K562 (cell line): ENCODE measurements around the gene TIMM50. TPM values are rescaled to one million over a fixed set of nuclear protein-coding genes. Genes with fewer than 3 reads are reported as not detected.
A peak's percentile ranks its signal among the peaks of the same experiment; 100 is the strongest.

Source experiments
- ATAC-seq: fragments of 200-7000 bp; cut with Tn5 transposase; 3 replicates; pipeline ENCODE4 v1.9.1; 2020; ENCODE audit warnings: moderate library complexity
- BruUV-seq: library from RNA; stranded (reverse); fragments of 400-500 nt; replicated peaks from 2 replicates; lab custom pipeline; 2021; lab: Mats Ljungman, UMichigan
- CTCF ChIA-PET: fragments of 300-600 bp; formaldehyde crosslinking; extraction: SDS; loops from one replicate; lab custom pipeline; 2021; ENCODE audit warnings: low intra/inter-chr PET ratio; lab: Yijun Ruan, JAX
- POLR2A ChIA-PET: fragments of 300-600, 350-650 bp; sonication (Branson Sonifier 250); formaldehyde crosslinking; extraction: SDS; loops from one replicate; lab custom pipeline; 2021; ENCODE audit warnings: antibody characterized with exemption, inconsistent platforms; lab: Yijun Ruan, JAX
- DNase-seq, 4 experiments: peaks; one replicate each; pipeline versions ENCODE4 v3.0.0 to v3.0.0-alpha.2; 2011 to 2018; ENCODE audit warnings: low spot score in 3 of 4, mixed read lengths in 3 of 4; ENCODE audit errors: extremely low read depth in 1 of 4
- FAIRE-seq: peaks from 2 replicates; lab custom pipeline; 2011; peaks lifted over from hg19 to GRCh38; lab: Jason Lieb, UNC
- H2AFZ ChIP-seq: 2 replicates; pipeline ENCODE4 v1.6.0; 2011; ENCODE audit warnings: low read depth, low read length, control low read depth, inconsistent platforms
- H3K27ac ChIP-seq: fragments of 200-600 bp; 3 replicates; pipeline ENCODE4 v1.8.0; 2011; ENCODE audit warnings: low read depth, mild to moderate bottlenecking, control low read depth, inconsistent platforms, low read length, moderate library complexity, mixed read lengths; ENCODE audit errors: extremely low read depth
- H3K27me3 ChIP-seq, 2 experiments: fragments of 300-600 bp in 1 of 2; 2 replicates in 1 of 2; 3 replicates in 1 of 2; pipeline versions ENCODE4 v1.6.0 to v1.8.0; 2011; ENCODE audit warnings: inconsistent platforms in 2 of 2, low read length in 2 of 2, mild to moderate bottlenecking in 1 of 2, mixed read lengths in 1 of 2, moderate library complexity in 1 of 2; ENCODE audit not compliant: control insufficient read depth in 2 of 2, insufficient read depth in 2 of 2
- H3K36me3 ChIP-seq: fragments of 300-600 bp; 3 replicates; pipeline ENCODE4 v1.8.0; 2011; ENCODE audit warnings: mild to moderate bottlenecking, low read length, inconsistent platforms; ENCODE audit not compliant: control insufficient read depth, insufficient read depth
- H3K4me1 ChIP-seq, 2 experiments: fragments of 200-600 bp in 1 of 2; replicated peaks in 1 of 2; 2 replicates in 1 of 2; 3 replicates in 1 of 2; pipeline versions ENCODE4 v1.5.1 to v1.8.0; 2011; ENCODE audit warnings: inconsistent platforms in 2 of 2, low read length in 2 of 2, mild to moderate bottlenecking in 1 of 2, mixed read lengths in 1 of 2, moderate library complexity in 1 of 2; ENCODE audit not compliant: control insufficient read depth in 2 of 2, insufficient read depth in 2 of 2
- H3K4me2 ChIP-seq: 2 replicates; pipeline ENCODE4 v1.6.1; 2011; ENCODE audit warnings: low read length, control low read depth, inconsistent platforms, mixed read lengths; ENCODE audit not compliant: insufficient read depth
- H3K4me3 ChIP-seq: fragments of 200-600 bp; sonication (generic), shearing (Covaris generic); 2 replicates; pipeline ENCODE4 v1.5.1; 2016; ENCODE audit warnings: control low read depth, inconsistent platforms
- H3K79me2 ChIP-seq: fragments of 200-600 bp; 3 replicates; pipeline ENCODE4 v1.8.0; 2011; ENCODE audit warnings: low read length, inconsistent platforms; ENCODE audit not compliant: control insufficient read depth, insufficient read depth
- H3K9ac ChIP-seq, 2 experiments: 2 replicates each; pipeline versions ENCODE4 v1.6.0 to v1.6.1; 2011; ENCODE audit warnings: low read depth in 2 of 2, low read length in 2 of 2, control low read depth in 1 of 2, inconsistent platforms in 1 of 2, mild to moderate bottlenecking in 1 of 2, mixed read lengths in 1 of 2; ENCODE audit not compliant: insufficient read depth in 1 of 2
- H3K9me1 ChIP-seq: one replicate; pipeline ENCODE4 v1.6.0; 2011; ENCODE audit warnings: inconsistent platforms, mild to moderate bottlenecking, low read length, moderate library complexity; ENCODE audit not compliant: control insufficient read depth, insufficient read depth
- H3K9me3 ChIP-seq: replicated peaks from 2 replicates; pipeline ENCODE4 v1.5.1; 2011; ENCODE audit warnings: low read depth, low read length, inconsistent platforms; ENCODE audit not compliant: control insufficient read depth, insufficient read depth
- H4K20me1 ChIP-seq: replicated peaks from 2 replicates; pipeline ENCODE4 v1.6.1; 2011; ENCODE audit warnings: low read length, inconsistent platforms, mixed read lengths; ENCODE audit not compliant: control insufficient read depth, insufficient read depth
- ARID4B ChIP-seq: sonication (generic); formaldehyde crosslinking; IDR thresholded peaks from 2 replicates; pipeline ENCODE4 v1.8.0; 2022; ENCODE audit warnings: mild to moderate bottlenecking, missing genetic modification reagents
- DDX20 ChIP-seq: fragments of 450-650 bp; IDR thresholded peaks from 2 replicates; pipeline ENCODE4 v1.6.1; 2016; ENCODE audit warnings: missing genetic modification characterization, low read depth, mild to moderate bottlenecking, missing compliant biosample characterization, moderate library complexity
- HNRNPL ChIP-seq: fragments of 200-400 bp; formaldehyde crosslinking; IDR thresholded peaks from 2 replicates; pipeline ENCODE4 v1.6.1; 2017; ENCODE audit warnings: low read depth, mild to moderate bottlenecking, low read length
- MCM7 ChIP-seq, 2 experiments: fragments of 450-650 bp; IDR thresholded peaks; 2 replicates each; pipeline ENCODE4 v1.6.1; 2016 to 2018
- MXI1 ChIP-seq: IDR thresholded peaks from 2 replicates; pipeline ENCODE4 v1.6.1; 2011; ENCODE audit warnings: low read depth, mild to moderate bottlenecking, improper control_type of control experiment, low read length
- NR2F6 ChIP-seq: fragments of 450-650 bp; formaldehyde crosslinking; IDR thresholded peaks from 2 replicates; pipeline ENCODE4 v1.4.0; 2020; ENCODE audit warnings: mild to moderate bottlenecking
- PRDM10 ChIP-seq: fragments of 450-650 bp; IDR thresholded peaks from 2 replicates; pipeline ENCODE4 v1.6.1; 2018; ENCODE audit not compliant: partially characterized antibody
- RFX1 ChIP-seq: fragments of 450-650 bp; IDR thresholded peaks from 2 replicates; pipeline ENCODE4 v1.6.1; 2016; ENCODE audit warnings: mild to moderate bottlenecking, moderate library complexity
- SUPT5H ChIP-seq: fragments of 450-650 bp; IDR thresholded peaks from 2 replicates; pipeline ENCODE4 v1.6.1; 2016
- TEAD4 ChIP-seq, 2 experiments: sonication (generic) in 1 of 2; formaldehyde crosslinking in 1 of 2; IDR thresholded peaks; 2 replicates each; pipeline versions ENCODE4 v1.6.1 to v1.8.0; 2012 to 2022; ENCODE audit warnings: borderline replicate concordance in 1 of 2, inconsistent platforms in 1 of 2, low read length in 1 of 2, mild to moderate bottlenecking in 1 of 2, missing genetic modification reagents in 1 of 2
- ZBTB8A ChIP-seq: fragments of 450-650 bp; IDR thresholded peaks from 2 replicates; pipeline ENCODE4 v1.6.1; 2018; ENCODE audit warnings: mild to moderate bottlenecking, moderate library complexity; ENCODE audit not compliant: partially characterized antibody
- WGBS: fragments of 100-300 bp; shearing (Covaris generic); methylation state at CpG from one replicate; pipeline ENCODE4 v1.1.6; 2016; ENCODE audit warnings: low coverage, mixed read lengths; ENCODE audit not compliant: insufficient coverage; ENCODE audit errors: missing lambda C conversion rate; 5-methylcytosine and 5-hydroxymethylcytosine counted together
- in situ Hi-C: fragments of 300-500 bp; cut with MboI; formaldehyde crosslinking; loops from 4 replicates; pipeline ENCODE4 v1.15.0; 2018; ENCODE audit warnings: inconsistent platforms, mixed read lengths
- intact Hi-C: fragments of 100-400 bp; cut with micrococcal nuclease; formaldehyde crosslinking; loops from 2 replicates; pipeline ENCODE4 v1.14.2; 2022
- polyA plus RNA-seq, 8 experiments: library from polyadenylated mRNA; depleted of rRNA in 4 of 8; stranded (reverse) in 5 of 8; unstranded in 3 of 8; fragments of >200 nt; fragmentation: Nextera tagmentation in 2 of 8; fragmentation: Illumina TruSeq in 1 of 8; extraction: Ambion mirVana in 2 of 8; extraction: Trizol in 1 of 8; gene quantifications; 2 replicates each; pipeline versions ENCODE4 v1.2.1 to v1.2.3, GENCODE V29; 2011 to 2014; ENCODE audit warnings: inconsistent platforms in 1 of 8, missing spikeins in 1 of 8
- total RNA-seq, 7 experiments: library from RNA; depleted of rRNA in 6 of 7; stranded (reverse); fragments of >200 nt in 6 of 7; fragmentation: Illumina TruSeq in 2 of 7; extraction: Trizol in 2 of 7; gene quantifications; 2 replicates each; pipeline versions ENCODE4 v1.2.1 to v1.2.3, GENCODE V29; 2011 to 2021; ENCODE audit warnings: low replicate concordance in 1 of 7

Gene TIMM50
- total and polyA plus RNA-seq, 9 of the 15 experiments (the other 6 are each of a cell fraction or from before 2014, with no cell fraction given): 28.3 to 221 (median 170) TPM

GRCh38 chr19:39434123-39435076 lies 46.2 kb upstream of the TIMM50 start:
- in situ Hi-C loops: no loop called here
- CTCF ChIA-PET: no interaction called here
- no peak for TF ChIP-seq TEAD4 (IDR thresholded peaks at IDR 0.05; ENCODE audit: low read length)
- TF ChIP-seq TEAD4 (CRISPR knock-in tag; IDR thresholded peaks at IDR 0.05; ENCODE audit: borderline replicate concordance): no peak
- TF ChIP-seq DDX20 (tag): no peak
- peak; percentile 65; the same call in 1 of the 2 replicates for TF ChIP-seq RFX1
- peak; percentile 86 for TF ChIP-seq PRDM10
- TF ChIP-seq MCM7 (IDR thresholded peaks at IDR 0.05): no peak
- peak; percentile 29; the same call in 1 of the 2 replicates for TF ChIP-seq MXI1
- TF ChIP-seq ARID4B (CRISPR knock-in tag): peak; percentile 11; the same call in 1 of the 2 replicates
- 0 out of 2 replicates have a peak, but pooled peaks have one; percentile 16 for TF ChIP-seq SUPT5H
- TF ChIP-seq HNRNPL: 0 out of 2 replicates have a peak, but pooled peaks have one; percentile 12
- TF ChIP-seq ZBTB8A: no peak
- 0 out of 2 replicates have a peak, but pooled peaks have one; percentile 18 for TF ChIP-seq NR2F6 (CRISPR knock-in tag)

More at GRCh38 chr19:39434123-39435076, 46.2 kb upstream of the TIMM50 start:
- H3K36me3 ChIP-seq: peaks cover 37% of the 10 kb centered on the region
- peaks cover 21% of the 10 kb centered on the region for H4K20me1 ChIP-seq
- 12% methylated on average over 10 of the region's 10 CpGs for WGBS
- peak overlapping the region; percentile 100 for H3K4me3 ChIP-seq
- POLR2A ChIA-PET: interaction anchor here (0.8 to 6.2 kb wide), 17 partner anchors 10 to 238 kb away, joined by 3 to 141 read pairs (median 6); partner anchors contain the start of genes MED29, PAF1, SUPT5H and TIMM50
- intact Hi-C loops: no loop called here
- H3K4me1 ChIP-seq: peaks cover 28 to 33% of the 10 kb centered on the region in 2 experiments
- DNase-seq: no peak
- H3K4me2 ChIP-seq: peak overlapping the region; percentile 98
- H3K27me3 ChIP-seq: no peaks in the 10 kb centered on the region
- no peak for ATAC-seq
- no peaks in the 10 kb centered on the region for H3K9me1 ChIP-seq
- no peak for FAIRE-seq
- H3K27ac ChIP-seq: peak overlapping the region; percentile 95
- H3K9ac ChIP-seq: peak overlapping the region; percentile 95 to 99
- no TSS peak for BruUV-seq
- no peaks in the 10 kb centered on the region for H3K9me3 ChIP-seq
- peaks cover 32% of the 10 kb centered on the region for H3K79me2 ChIP-seq
- no peak overlapping the region for H2AFZ ChIP-seq
